HCT116 (cell line): Measurements from ENCODE around the gene ELMOD3. TPM values are rescaled to one million over a fixed set of nuclear protein-coding genes. Genes with fewer than 3 reads are reported as not detected.

ENCODE experiments used
- ATAC-seq: fragments of 200-7000 bp; cut with Tn5 transposase; 2 replicates; pipeline ENCODE4 v1.9.1; 2020; ENCODE audit warnings: mild to moderate bottlenecking, moderate library complexity
- BruUV-seq: library from RNA; stranded (reverse); fragments of 400-500 nt; replicated peaks from 2 replicates; lab custom pipeline; 2021; lab: Mats Ljungman, UMichigan
- CTCF ChIA-PET: fragments of 300-600 bp; sonication (Branson Sonifier 250); formaldehyde crosslinking; loops from one replicate; lab custom pipeline; 2021; ENCODE audit warnings: antibody characterized with exemption; lab: Charles Lee
- POLR2A ChIA-PET: fragments of 300-600, 350-600 bp; sonication (Branson Sonifier 250); formaldehyde crosslinking; loops from one replicate; lab custom pipeline; 2021; ENCODE audit warnings: antibody characterized with exemption; lab: Charles Lee
- RAD21 ChIA-PET, 2 experiments: fragments of 300-600 bp; sonication (Branson Sonifier 250); formaldehyde crosslinking; loops; one replicate each; lab custom pipeline; 2023; ENCODE audit warnings: low total read pairs in 2 of 2; ENCODE audit not compliant: uncharacterized antibody in 2 of 2, unreplicated experiment in 2 of 2, low non-redundant PET in 1 of 2; lab: Charles Lee
- DNase-seq: peaks from one replicate; pipeline ENCODE4 v3.0.0-alpha.2; 2010; ENCODE audit warnings: low read depth, low spot score
- H2AFZ ChIP-seq: fragments of 200-600 bp; shearing (Covaris generic), sonication (generic); 2 replicates; pipeline ENCODE4 v1.6.1; 2017; ENCODE audit warnings: low read depth, mixed run types, mixed read lengths, antibody characterized with exemption, low read length; ENCODE audit not compliant: poor library complexity, severe bottlenecking
- H3K27ac ChIP-seq: 2 replicates; pipeline ENCODE4 v1.5.1; 2012; ENCODE audit warnings: low read depth, low read length
- H3K27me3 ChIP-seq: fragments of 200-600 bp; sonication (generic); 2 replicates; pipeline ENCODE4 v1.6.1; 2016; ENCODE audit warnings: mixed run types, low read length, mixed read lengths; ENCODE audit not compliant: insufficient read depth
- H3K36me3 ChIP-seq, 2 experiments: fragments of 200-500 bp in 1 of 2; fragments of 200-600 bp in 1 of 2; sonication (Bioruptor generic) in 1 of 2; sonication (generic) in 1 of 2; 2 replicates each; pipeline versions ENCODE4 v1.5.1 to v1.6.1; 2014 to 2016; ENCODE audit warnings: low read length in 2 of 2, inconsistent platforms in 1 of 2, mixed read lengths in 1 of 2, mixed run types in 1 of 2; ENCODE audit not compliant: insufficient read depth in 2 of 2, control insufficient read depth in 1 of 2
- H3K4me1 ChIP-seq, 2 experiments: fragments of 200-600 bp in 1 of 2; sonication (generic) in 1 of 2; 2 replicates each; pipeline versions ENCODE4 v1.5.1 to v1.6.1; 2012 to 2017; ENCODE audit warnings: low read length in 2 of 2, inconsistent platforms in 1 of 2, mild to moderate bottlenecking in 1 of 2, mixed read lengths in 1 of 2, mixed run types in 1 of 2, moderate library complexity in 1 of 2; ENCODE audit not compliant: insufficient read depth in 2 of 2, control insufficient read depth in 1 of 2
- H3K4me2 ChIP-seq: fragments of 200-600 bp; sonication (generic); 2 replicates; pipeline ENCODE4 v1.6.1; 2017; ENCODE audit warnings: mixed run types, low read length, mixed read lengths
- H3K4me3 ChIP-seq, 2 experiments: fragments of 200-600 bp in 1 of 2; sonication (generic) in 1 of 2; replicated peaks in 1 of 2; 2 replicates each; pipeline ENCODE4 v1.5.1; 2011 to 2016; ENCODE audit warnings: low read length in 2 of 2, control low read depth in 1 of 2, low read depth in 1 of 2, mild to moderate bottlenecking in 1 of 2, mixed read lengths in 1 of 2, mixed run types in 1 of 2
- H3K79me2 ChIP-seq: fragments of 200-600 bp; sonication (generic); 2 replicates; pipeline ENCODE4 v1.6.1; 2017; ENCODE audit warnings: mild to moderate bottlenecking, mixed run types, low read length, moderate library complexity, mixed read lengths; ENCODE audit not compliant: insufficient read depth
- H3K9ac ChIP-seq: fragments of 200-600 bp; sonication (generic); 2 replicates; pipeline ENCODE4 v1.6.1; 2016; ENCODE audit warnings: low read length, mixed read lengths
- H3K9me2 ChIP-seq: fragments of 200-600 bp; sonication (generic), shearing (Covaris generic); 2 replicates; pipeline ENCODE4 v1.6.1; 2017; ENCODE audit warnings: mixed run types, mild to moderate bottlenecking, moderate library complexity; ENCODE audit not compliant: insufficient read depth
- H3K9me3 ChIP-seq, 2 experiments: fragments of 200-500 bp in 1 of 2; fragments of 200-600 bp in 1 of 2; sonication (Bioruptor generic) in 1 of 2; sonication (generic) in 1 of 2; 2 replicates each; pipeline ENCODE4 v1.6.1; 2014 to 2017; ENCODE audit warnings: low read length in 2 of 2, mixed read lengths in 2 of 2, inconsistent platforms in 1 of 2, low read depth in 1 of 2, mild to moderate bottlenecking in 1 of 2, mixed run types in 1 of 2, moderate library complexity in 1 of 2; ENCODE audit not compliant: control insufficient read depth in 1 of 2, insufficient read depth in 1 of 2
- H4K20me1 ChIP-seq: fragments of 200-600 bp; sonication (generic), shearing (Covaris generic); 2 replicates; pipeline ENCODE4 v1.6.1; 2017; ENCODE audit warnings: mixed run types, mild to moderate bottlenecking, moderate library complexity; ENCODE audit not compliant: insufficient read depth
- ATF3 ChIP-seq: IDR thresholded peaks from 2 replicates; pipeline ENCODE4 v1.6.1; 2012
- CBX3 ChIP-seq: IDR thresholded peaks from 2 replicates; pipeline ENCODE4 v1.6.1; 2012; ENCODE audit warnings: low read depth
- CEBPB ChIP-seq: IDR thresholded peaks from 2 replicates; pipeline ENCODE4 v1.6.1; 2012; ENCODE audit warnings: low read depth
- EGR1 ChIP-seq: IDR thresholded peaks from 2 replicates; pipeline ENCODE4 v1.6.1; 2012; ENCODE audit warnings: low read depth
- ELF1 ChIP-seq: IDR thresholded peaks from 2 replicates; pipeline ENCODE4 v1.6.1; 2012; ENCODE audit warnings: low read depth, borderline replicate concordance
- EZH2 ChIP-seq: fragments of 200-600 bp; sonication (generic); IDR thresholded peaks from 2 replicates; pipeline ENCODE4 v1.6.1; 2017; ENCODE audit warnings: antibody characterized with exemption, mixed run types
- EZH2phosphoT487 ChIP-seq: fragments of 200-600 bp; IDR thresholded peaks from 2 replicates; pipeline ENCODE4 v1.6.1; 2018; ENCODE audit warnings: antibody characterized with exemption, borderline replicate concordance
- FOSL1 ChIP-seq: IDR thresholded peaks from 2 replicates; pipeline ENCODE4 v1.6.1; 2012; ENCODE audit warnings: low read depth
- JUND ChIP-seq: IDR thresholded peaks from 2 replicates; pipeline ENCODE4 v1.6.1; 2012
- MAX ChIP-seq: IDR thresholded peaks from 2 replicates; pipeline ENCODE4 v1.6.1; 2012
- POLR2AphosphoS5 ChIP-seq: IDR thresholded peaks from 2 replicates; pipeline ENCODE4 v1.6.1; 2011; ENCODE audit warnings: mild to moderate bottlenecking, low read depth, low read length, moderate library complexity
- RAD21 ChIP-seq: IDR thresholded peaks from 2 replicates; pipeline ENCODE4 v1.6.1; 2012; ENCODE audit warnings: low read depth, mild to moderate bottlenecking
- SP1 ChIP-seq: IDR thresholded peaks from 2 replicates; pipeline ENCODE4 v1.6.1; 2012; ENCODE audit warnings: low read depth
- TCF7L2 ChIP-seq: IDR thresholded peaks from 2 replicates; pipeline ENCODE4 v1.7.0; 2011; ENCODE audit warnings: borderline replicate concordance, inconsistent platforms; ENCODE audit not compliant: insufficient read depth, insufficient read length; ENCODE audit errors: extremely low read depth
- YY1 ChIP-seq: IDR thresholded peaks from 2 replicates; pipeline ENCODE4 v1.6.1; 2011; ENCODE audit warnings: low read length, low read depth, moderate library complexity, mild to moderate bottlenecking; ENCODE audit not compliant: insufficient replicate concordance; ENCODE audit errors: extremely low read depth
- ZFX ChIP-seq: fragments of 450-650 bp; IDR thresholded peaks from 2 replicates; pipeline ENCODE4 v1.6.1; 2017
- ZNF274 ChIP-seq: fragments of 200-500 bp; sonication (Bioruptor generic); IDR thresholded peaks from 2 replicates; pipeline ENCODE4 v1.6.1; 2014; ENCODE audit warnings: mild to moderate bottlenecking, low read depth, low read length, inconsistent platforms
- intact Hi-C: fragments of 100-400 bp; cut with micrococcal nuclease; formaldehyde crosslinking; loops from 2 replicates; pipeline ENCODE4 v1.10.0; 2022
- total RNA-seq: library from RNA; stranded (reverse); gene quantifications from one replicate; pipeline ENCODE4 v1.2.1, GENCODE V29; 2021; ENCODE audit not compliant: unreplicated experiment
- TF ChIP-seq, protein P1 (sequence below): IDR thresholded peaks from 2 replicates; pipeline ENCODE4 v1.6.1; 2011; ENCODE audit warnings: mild to moderate bottlenecking, low read length, moderate library complexity; ENCODE audit not compliant: insufficient replicate concordance; ENCODE audit errors: extremely low read depth
- TF ChIP-seq, protein P2 (sequence below): IDR thresholded peaks from 2 replicates; pipeline ENCODE4 v1.6.1; 2012; ENCODE audit warnings: low read depth

ELMOD3 gene
- total RNA-seq, 1 experiment from 2014 or later: 9.2 TPM

DNA sequence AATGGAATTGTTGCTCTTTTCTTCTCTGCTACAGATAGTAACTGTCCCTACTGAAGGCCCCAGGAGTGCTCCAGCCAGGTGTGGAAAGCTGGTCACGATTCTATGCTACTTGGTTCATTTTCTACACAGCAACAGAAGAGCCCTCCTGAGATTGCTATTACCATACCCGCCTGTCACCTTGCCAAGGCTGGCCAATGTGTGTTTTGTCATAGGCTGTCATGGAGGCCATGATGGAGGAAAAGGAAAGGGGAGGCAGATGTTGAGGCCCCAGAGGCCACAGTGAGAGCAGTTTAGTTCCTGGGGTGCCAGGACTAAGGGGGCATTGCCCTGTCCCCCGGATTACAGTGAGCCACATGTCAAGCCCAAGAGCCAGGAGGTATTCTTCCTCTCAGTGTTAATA lies 952 bp downstream of the ELMOD3 start (continued):
- no peak for TF ChIP-seq ZFX

DNA sequence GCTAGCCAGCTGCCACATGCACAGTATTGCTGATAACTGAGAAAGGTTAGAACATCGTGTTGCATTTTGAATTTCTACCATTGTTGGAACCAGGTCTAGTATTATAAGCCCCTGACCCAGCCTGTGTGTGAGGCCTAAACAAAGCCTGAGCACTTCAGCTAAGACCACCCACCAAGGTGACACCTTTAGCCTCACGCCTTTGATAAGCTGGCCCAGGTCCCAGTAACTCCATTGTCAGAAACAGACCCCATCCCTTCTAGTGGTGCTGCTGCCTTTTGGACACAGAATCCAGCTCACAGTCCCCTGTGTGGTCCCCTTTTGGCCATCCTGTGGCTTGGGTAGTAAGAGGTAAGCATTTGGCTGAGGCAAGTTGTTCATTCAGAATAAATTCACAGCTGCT lies 1.6 kb downstream of the ELMOD3 start:
- Histone ChIP-seq H3K4me2 (no peak overlapping the region), H3K4me3 (no peak overlapping the region), H3K9ac (no peak overlapping the region), H2AFZ (no peak overlapping the region), H3K27me3 (no peaks in the 10 kb centered on the region), H4K20me1 (no peaks in the 10 kb centered on the region), H3K9me2 (no peaks in the 10 kb centered on the region), H3K9me3 (no peaks in the 10 kb centered on the region), H3K36me3 (peaks cover 2 to 12% of the 10 kb centered on the region in 2 experiments; a peak in 2 of 4 replicates), H3K27ac (no peak overlapping the region), H3K79me2 (peaks cover 31% of the 10 kb centered on the region), H3K4me1 (peaks cover 9 to 14% of the 10 kb centered on the region in 2 experiments; a peak in 3 of 4 replicates)
- intact Hi-C loops: no loop called here
- DNase-seq: no peak
- POLR2A ChIA-PET: no interaction called here
- RAD21 ChIA-PET: no interaction called here
- no peak for ATAC-seq
- CTCF ChIA-PET: interaction anchor here (1.2 kb wide), 1 partner anchor 14 kb away, joined by 3 read pairs; no protein-coding TSS in a partner anchor
- no TSS peak for BruUV-seq
- no peak for TF ChIP-seq SP1
- TF ChIP-seq ELF1: no peak
- no peak for TF ChIP-seq FOSL1
- TF ChIP-seq, protein P1, sequence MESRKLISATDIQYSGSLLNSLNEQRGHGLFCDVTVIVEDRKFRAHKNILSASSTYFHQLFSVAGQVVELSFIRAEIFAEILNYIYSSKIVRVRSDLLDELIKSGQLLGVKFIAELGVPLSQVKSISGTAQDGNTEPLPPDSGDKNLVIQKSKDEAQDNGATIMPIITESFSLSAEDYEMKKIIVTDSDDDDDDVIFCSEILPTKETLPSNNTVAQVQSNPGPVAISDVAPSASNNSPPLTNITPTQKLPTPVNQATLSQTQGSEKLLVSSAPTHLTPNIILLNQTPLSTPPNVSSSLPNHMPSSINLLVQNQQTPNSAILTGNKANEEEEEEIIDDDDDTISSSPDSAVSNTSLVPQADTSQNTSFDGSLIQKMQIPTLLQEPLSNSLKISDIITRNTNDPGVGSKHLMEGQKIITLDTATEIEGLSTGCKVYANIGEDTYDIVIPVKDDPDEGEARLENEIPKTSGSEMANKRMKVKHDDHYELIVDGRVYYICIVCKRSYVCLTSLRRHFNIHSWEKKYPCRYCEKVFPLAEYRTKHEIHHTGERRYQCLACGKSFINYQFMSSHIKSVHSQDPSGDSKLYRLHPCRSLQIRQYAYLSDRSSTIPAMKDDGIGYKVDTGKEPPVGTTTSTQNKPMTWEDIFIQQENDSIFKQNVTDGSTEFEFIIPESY: no peak
- TF ChIP-seq TCF7L2: no peak
- no peak for TF ChIP-seq CEBPB
- TF ChIP-seq MAX: no peak
- TF ChIP-seq, protein P2, sequence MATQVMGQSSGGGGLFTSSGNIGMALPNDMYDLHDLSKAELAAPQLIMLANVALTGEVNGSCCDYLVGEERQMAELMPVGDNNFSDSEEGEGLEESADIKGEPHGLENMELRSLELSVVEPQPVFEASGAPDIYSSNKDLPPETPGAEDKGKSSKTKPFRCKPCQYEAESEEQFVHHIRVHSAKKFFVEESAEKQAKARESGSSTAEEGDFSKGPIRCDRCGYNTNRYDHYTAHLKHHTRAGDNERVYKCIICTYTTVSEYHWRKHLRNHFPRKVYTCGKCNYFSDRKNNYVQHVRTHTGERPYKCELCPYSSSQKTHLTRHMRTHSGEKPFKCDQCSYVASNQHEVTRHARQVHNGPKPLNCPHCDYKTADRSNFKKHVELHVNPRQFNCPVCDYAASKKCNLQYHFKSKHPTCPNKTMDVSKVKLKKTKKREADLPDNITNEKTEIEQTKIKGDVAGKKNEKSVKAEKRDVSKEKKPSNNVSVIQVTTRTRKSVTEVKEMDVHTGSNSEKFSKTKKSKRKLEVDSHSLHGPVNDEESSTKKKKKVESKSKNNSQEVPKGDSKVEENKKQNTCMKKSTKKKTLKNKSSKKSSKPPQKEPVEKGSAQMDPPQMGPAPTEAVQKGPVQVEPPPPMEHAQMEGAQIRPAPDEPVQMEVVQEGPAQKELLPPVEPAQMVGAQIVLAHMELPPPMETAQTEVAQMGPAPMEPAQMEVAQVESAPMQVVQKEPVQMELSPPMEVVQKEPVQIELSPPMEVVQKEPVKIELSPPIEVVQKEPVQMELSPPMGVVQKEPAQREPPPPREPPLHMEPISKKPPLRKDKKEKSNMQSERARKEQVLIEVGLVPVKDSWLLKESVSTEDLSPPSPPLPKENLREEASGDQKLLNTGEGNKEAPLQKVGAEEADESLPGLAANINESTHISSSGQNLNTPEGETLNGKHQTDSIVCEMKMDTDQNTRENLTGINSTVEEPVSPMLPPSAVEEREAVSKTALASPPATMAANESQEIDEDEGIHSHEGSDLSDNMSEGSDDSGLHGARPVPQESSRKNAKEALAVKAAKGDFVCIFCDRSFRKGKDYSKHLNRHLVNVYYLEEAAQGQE: no peak
- TF ChIP-seq EZH2phosphoT487: no peak
- TF ChIP-seq RAD21: no peak
- no peak for TF ChIP-seq ATF3
- no peak for TF ChIP-seq ZNF274
- no peak for TF ChIP-seq JUND
- TF ChIP-seq EZH2: no peak
- TF ChIP-seq YY1: no peak
- no peak for TF ChIP-seq POLR2AphosphoS5
- TF ChIP-seq EGR1: no peak
- TF ChIP-seq CBX3: no peak
